K562 (cell line): ENCODE measurements around the gene PEF1. TPM values are rescaled to one million over a fixed set of nuclear protein-coding genes. Genes with fewer than 3 reads are reported as not detected.

Experiments used
- ARID2 ChIP-seq: fragments of 450-650 bp; IDR thresholded peaks from 2 replicates; pipeline ENCODE4 v1.6.1; 2017; ENCODE audit warnings: antibody characterized with exemption, mild to moderate bottlenecking
- BDP1 ChIP-seq: IDR thresholded peaks from 3 replicates; pipeline ENCODE4 v1.6.1; 2011; ENCODE audit not compliant: insufficient read length, insufficient read depth
- BRCA1 ChIP-seq, 2 experiments: fragments of 450-650 bp in 1 of 2; sonication (generic) in 1 of 2; formaldehyde crosslinking in 1 of 2; IDR thresholded peaks; 2 replicates each; pipeline versions ENCODE4 v1.5.0 to v1.6.1; 2017 to 2020; ENCODE audit warnings: mild to moderate bottlenecking in 1 of 2, missing genetic modification reagents in 1 of 2
- CBX5 ChIP-seq: IDR thresholded peaks from 2 replicates; pipeline ENCODE4 v1.6.1; 2014; ENCODE audit warnings: low read depth, borderline replicate concordance
- CTCF ChIP-seq, 3 experiments: IDR thresholded peaks in 2 of 3; conservative IDR thresholded peaks in 1 of 3; 2 replicates each; pipeline ENCODE4 v1.5.1; 2011 to 2012; ENCODE audit warnings: low read length in 3 of 3, mild to moderate bottlenecking in 3 of 3, control low read depth in 2 of 3, improper control_type of control experiment in 1 of 3, inconsistent platforms in 1 of 3, low read depth in 1 of 3, mixed read lengths in 1 of 3, moderate library complexity in 1 of 3; ENCODE audit not compliant: insufficient read depth in 2 of 3
- FUS ChIP-seq: fragments of 200-400 bp; formaldehyde crosslinking; optimal IDR thresholded peaks from 2 replicates; pipeline ENCODE3; 2017; ENCODE audit warnings: low read depth, low read length
- GATAD2B ChIP-seq: fragments of 450-650 bp; IDR thresholded peaks from 2 replicates; pipeline ENCODE4 v1.6.1; 2017; ENCODE audit warnings: mild to moderate bottlenecking, borderline replicate concordance
- GMEB1 ChIP-seq: fragments of 250-450 bp; sonication (Bioruptor Pico); IDR thresholded peaks from 2 replicates; pipeline ENCODE4 v1.4.0; 2020; ENCODE audit warnings: mild to moderate bottlenecking
- HBP1 ChIP-seq: fragments of 450-650 bp; formaldehyde crosslinking; IDR thresholded peaks from 2 replicates; pipeline ENCODE4 v1.4.0; 2022; ENCODE audit warnings: missing genetic modification characterization
- NBN ChIP-seq: fragments of 450-650 bp; IDR thresholded peaks from 2 replicates; pipeline ENCODE4 v1.6.1; 2016; ENCODE audit warnings: low read depth, mild to moderate bottlenecking
- NEUROD1 ChIP-seq: fragments of 150-350 bp; IDR thresholded peaks from 2 replicates; pipeline ENCODE4 v1.6.1; 2014; ENCODE audit warnings: borderline replicate concordance, low read length, low read depth; ENCODE audit not compliant: partially characterized antibody
- NFE2 ChIP-seq: IDR thresholded peaks from 2 replicates; pipeline ENCODE4 v1.6.1; 2014; ENCODE audit warnings: antibody characterized with exemption, low read depth
- PKNOX1 ChIP-seq: fragments of 450-650 bp; IDR thresholded peaks from 2 replicates; pipeline ENCODE4 v1.6.1; 2016
- POLR2AphosphoS5 ChIP-seq: IDR thresholded peaks from 2 replicates; pipeline ENCODE4 v1.6.1; 2011; ENCODE audit warnings: mild to moderate bottlenecking, low read depth, low read length, moderate library complexity; ENCODE audit not compliant: control insufficient read depth, insufficient read depth
- POLR3A ChIP-seq: IDR thresholded peaks from 2 replicates; pipeline ENCODE4 v1.6.1; 2011; ENCODE audit warnings: borderline replicate concordance, mild to moderate bottlenecking, moderate library complexity; ENCODE audit not compliant: insufficient read length, insufficient read depth; ENCODE audit errors: extremely low read depth
- RBM34 ChIP-seq: fragments of 200-400 bp; formaldehyde crosslinking; IDR thresholded peaks from 2 replicates; pipeline ENCODE4 v1.6.1; 2018; ENCODE audit warnings: low read length, borderline replicate concordance; ENCODE audit not compliant: insufficient read depth
- TEAD4 ChIP-seq, 2 experiments: sonication (generic) in 1 of 2; formaldehyde crosslinking in 1 of 2; IDR thresholded peaks; 2 replicates each; pipeline versions ENCODE4 v1.6.1 to v1.8.0; 2012 to 2022; ENCODE audit warnings: borderline replicate concordance in 1 of 2, inconsistent platforms in 1 of 2, low read length in 1 of 2, mild to moderate bottlenecking in 1 of 2, missing genetic modification reagents in 1 of 2
- TFAP4 ChIP-seq: sonication (generic); formaldehyde crosslinking; IDR thresholded peaks from 2 replicates; pipeline ENCODE4 v1.8.0; 2022; ENCODE audit warnings: missing genetic modification reagents, mild to moderate bottlenecking, moderate library complexity, borderline replicate concordance
- TOE1 ChIP-seq, 2 experiments: fragments of 450-650 bp in 1 of 2; sonication (generic) in 1 of 2; formaldehyde crosslinking in 1 of 2; IDR thresholded peaks; 2 replicates each; pipeline versions ENCODE4 v1.7.1 to v1.8.0; 2016 to 2022; ENCODE audit warnings: borderline replicate concordance in 2 of 2, mild to moderate bottlenecking in 2 of 2, antibody characterized with exemption in 1 of 2, inconsistent platforms in 1 of 2, low read depth in 1 of 2, missing genetic modification reagents in 1 of 2, moderate library complexity in 1 of 2
- polyA plus RNA-seq, 8 experiments: library from polyadenylated mRNA; depleted of rRNA in 4 of 8; stranded (reverse) in 5 of 8; unstranded in 3 of 8; fragments of >200 nt; fragmentation: Nextera tagmentation in 2 of 8; fragmentation: Illumina TruSeq in 1 of 8; extraction: Ambion mirVana in 2 of 8; extraction: Trizol in 1 of 8; gene quantifications; 2 replicates each; pipeline versions ENCODE4 v1.2.1 to v1.2.3, GENCODE V29; 2011 to 2014; ENCODE audit warnings: inconsistent platforms in 1 of 8, missing spikeins in 1 of 8
- total RNA-seq, 7 experiments: library from RNA; depleted of rRNA in 6 of 7; stranded (reverse); fragments of >200 nt in 6 of 7; fragmentation: Illumina TruSeq in 2 of 7; extraction: Trizol in 2 of 7; gene quantifications; 2 replicates each; pipeline versions ENCODE4 v1.2.1 to v1.2.3, GENCODE V29; 2011 to 2021; ENCODE audit warnings: low replicate concordance in 1 of 7

PEF1 gene
- total and polyA plus RNA-seq, 9 of the 15 experiments (the other 6 are each of a cell fraction or from before 2014, with no cell fraction given), result 26.3 to 95.5 (median 61.9) TPM

DNA sequence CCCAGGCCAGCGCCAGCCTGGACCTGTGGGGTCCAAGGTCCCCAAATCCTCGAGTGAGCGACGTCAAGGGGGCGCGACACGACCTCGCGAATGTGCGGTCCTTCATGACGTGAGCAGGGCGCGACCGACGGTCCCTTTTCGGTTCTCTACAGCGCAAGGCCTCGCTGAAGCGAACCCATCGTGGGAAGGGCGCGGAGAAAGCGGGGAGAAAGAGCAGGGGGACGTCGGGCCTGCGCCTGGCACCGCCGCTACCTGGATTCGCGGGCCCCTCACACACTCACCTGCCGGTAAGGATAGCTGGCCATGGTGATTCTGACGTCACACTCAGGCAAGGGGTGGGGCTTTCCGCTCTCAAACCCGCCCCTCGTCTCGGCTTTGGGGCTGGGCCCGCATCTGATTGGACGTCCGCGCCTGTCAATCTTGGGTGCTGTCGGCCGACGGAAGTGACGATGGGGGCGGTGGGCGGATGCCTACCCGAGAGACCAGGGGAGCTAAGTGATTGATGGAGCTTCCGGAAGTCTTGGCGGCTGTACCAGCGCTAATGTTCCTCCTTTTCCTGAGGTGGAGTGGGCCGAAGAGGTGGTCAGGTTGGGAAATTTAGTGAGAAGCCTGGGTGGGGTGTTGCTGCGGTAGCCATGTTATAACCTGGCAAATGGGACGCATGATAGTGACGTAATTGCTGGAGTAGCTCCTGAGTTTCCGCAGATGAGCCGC lies at the start of gene PEF1 (continued):
- TF ChIP-seq CTCF (IDR thresholded peaks at IDR 0.05 in 2 of 3, conservative IDR thresholded peaks at IDR 0.05 in 1 of 3; ENCODE audit: insufficient read depth in 2 of 3, low read depth in 1 of 3, low read length in 3 of 3) (no peak), CBX5 (no peak), TEAD4 (IDR thresholded peaks at IDR 0.05; ENCODE audit: low read length) (no peak), TEAD4 (CRISPR knock-in tag; IDR thresholded peaks at IDR 0.05; ENCODE audit: borderline replicate concordance) (no peak), GATAD2B (no peak), PKNOX1 (peak; percentile 100), FUS (no peak), POLR3A (no peak), GMEB1 (peak; percentile 67), POLR2AphosphoS5 (peak; percentile 92; the same call in 1 of the 2 replicates), ARID2 (no peak), HBP1 (peak; percentile 81), NBN (peak; percentile 99), TFAP4 (CRISPR knock-in tag) (peak; percentile 80), NEUROD1 (peak; percentile 20), BDP1 (no peak), RBM34 (no peak), NFE2 (no peak), TOE1 (IDR thresholded peaks at IDR 0.05; ENCODE audit: borderline replicate concordance) (peak; percentile 44; the same call in 1 of the 2 replicates), TOE1 (CRISPR knock-in tag; IDR thresholded peaks at IDR 0.05; ENCODE audit: borderline replicate concordance, low read depth) (no peak), BRCA1 (IDR thresholded peaks at IDR 0.05) (no peak), BRCA1 (CRISPR knock-in tag; IDR thresholded peaks at IDR 0.05) (no peak)
